ENCODE results near the gene RSPH9.

RSPH9 gene

GRCh38 chr6:43712579-43712978, 67.7 kb downstream of the RSPH9 start:
- no peak for DNase-seq (ENCODE audit: low spot score)
- TF ChIP-seq CTCF (IDR thresholded peaks at IDR 0.05; ENCODE audit: extremely low read depth, missing control alignments): no peak

DNA sequence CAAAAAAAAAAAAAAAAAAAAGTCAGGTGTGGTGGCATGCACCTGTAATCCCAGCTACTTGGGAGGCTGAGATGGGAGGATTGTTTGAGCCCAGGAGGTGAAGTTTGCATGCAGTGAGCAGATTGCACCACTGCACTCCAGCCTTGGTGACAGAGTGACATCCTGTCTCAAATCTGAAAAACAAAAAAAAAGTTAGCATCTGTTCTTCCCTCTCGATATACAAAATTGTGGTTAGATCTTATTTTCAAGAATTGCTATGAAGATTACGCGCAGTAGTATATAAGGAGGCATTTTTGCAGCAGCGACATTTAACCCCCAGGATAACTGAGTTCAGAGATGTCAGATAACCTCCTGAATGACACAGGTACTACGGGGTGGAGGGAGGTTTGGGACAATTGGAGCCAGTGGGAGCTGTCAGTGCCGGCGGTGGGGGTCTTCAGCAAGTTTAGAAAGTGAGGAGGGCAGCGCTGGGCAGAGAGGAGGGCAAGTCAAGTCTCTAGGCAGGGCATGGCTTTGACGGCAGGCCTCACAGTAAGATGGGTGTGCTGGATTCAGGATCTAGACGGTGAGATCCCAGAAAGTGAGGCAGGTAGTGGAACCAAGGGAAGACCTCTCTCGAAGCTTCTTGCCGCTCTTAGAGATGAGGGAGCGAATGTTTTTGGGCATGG, 68.9 kb downstream of the RSPH9 start:
- no peak for TF ChIP-seq CTCF (IDR thresholded peaks at IDR 0.05; ENCODE audit: extremely low read depth, missing control alignments)
- DNase-seq (ENCODE audit: low spot score): no peak

GRCh38 chr6:43714311-43715055, 69.6 kb downstream of the RSPH9 start:
- DNase-seq (ENCODE audit: low spot score): no peak
- TF ChIP-seq CTCF (IDR thresholded peaks at IDR 0.05; ENCODE audit: extremely low read depth, missing control alignments): no peak

DNA sequence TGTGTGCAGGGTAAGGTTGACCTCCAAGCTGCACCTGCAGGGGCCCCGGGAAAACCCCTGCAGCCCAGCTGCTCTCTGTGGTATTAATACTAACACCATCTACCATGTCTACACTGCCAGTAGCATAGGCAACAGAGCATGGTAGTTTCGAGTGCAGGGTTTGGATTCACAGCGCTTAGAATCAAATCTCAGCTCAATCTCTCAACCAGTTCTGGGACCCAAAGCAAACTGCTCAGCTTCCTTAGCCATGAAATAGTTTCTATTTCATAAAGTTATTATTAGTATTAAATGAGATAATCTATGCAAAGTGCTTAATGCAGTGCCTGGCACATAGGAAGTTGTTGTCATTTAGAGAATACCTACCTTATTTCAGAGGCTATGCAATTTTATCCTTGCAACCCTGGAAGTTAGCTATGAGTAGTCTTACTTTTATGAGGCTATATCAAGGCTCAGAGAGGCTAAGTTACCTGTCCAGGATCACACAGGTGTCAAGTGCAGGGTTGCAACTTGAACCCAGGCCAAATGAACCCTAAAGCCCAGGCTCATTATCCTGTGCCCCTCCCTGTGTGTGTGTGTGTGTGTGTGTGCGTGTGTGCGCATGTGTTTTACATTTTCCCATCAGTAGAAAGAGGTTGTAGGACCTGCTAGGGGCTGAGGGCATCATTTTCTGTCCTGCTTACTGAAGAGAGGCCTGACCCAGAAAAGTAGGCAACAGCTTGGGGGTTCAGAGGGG, 70.4 kb downstream of the RSPH9 start:
- DNase-seq (ENCODE audit: low spot score): peak; percentile 68
- TF ChIP-seq CTCF (IDR thresholded peaks at IDR 0.05; ENCODE audit: extremely low read depth, missing control alignments): no peak

- TF ChIP-seq CTCF (IDR thresholded peaks at IDR 0.05; ENCODE audit: extremely low read depth, missing control alignments): no peak
- DNase-seq (ENCODE audit: low spot score): no peak
Observed at GRCh38 chr6:43716099-43716498, 71.3 kb downstream of the RSPH9 start.

DNA sequence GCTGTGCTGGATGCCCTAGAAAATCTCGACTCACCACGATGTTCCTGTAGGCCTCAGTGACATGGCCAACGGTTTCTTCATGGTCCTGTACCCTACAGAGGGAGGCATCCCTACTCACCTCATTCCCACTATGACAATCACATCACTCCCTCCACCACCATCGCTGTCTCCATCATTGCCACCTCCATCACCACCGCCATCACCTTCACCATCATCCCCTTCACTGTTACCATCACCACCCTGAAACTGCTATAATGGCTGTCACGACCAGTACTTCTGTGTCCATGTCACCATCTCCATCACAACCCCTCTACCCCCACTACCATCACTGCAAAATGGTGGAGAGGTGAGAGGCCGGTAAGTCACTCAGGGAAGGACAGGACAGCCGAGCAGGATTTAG, 72.6 kb downstream of the RSPH9 start:
- DNase-seq (ENCODE audit: low spot score): no peak
- TF ChIP-seq CTCF (IDR thresholded peaks at IDR 0.05; ENCODE audit: extremely low read depth, missing control alignments): no peak

DNA sequence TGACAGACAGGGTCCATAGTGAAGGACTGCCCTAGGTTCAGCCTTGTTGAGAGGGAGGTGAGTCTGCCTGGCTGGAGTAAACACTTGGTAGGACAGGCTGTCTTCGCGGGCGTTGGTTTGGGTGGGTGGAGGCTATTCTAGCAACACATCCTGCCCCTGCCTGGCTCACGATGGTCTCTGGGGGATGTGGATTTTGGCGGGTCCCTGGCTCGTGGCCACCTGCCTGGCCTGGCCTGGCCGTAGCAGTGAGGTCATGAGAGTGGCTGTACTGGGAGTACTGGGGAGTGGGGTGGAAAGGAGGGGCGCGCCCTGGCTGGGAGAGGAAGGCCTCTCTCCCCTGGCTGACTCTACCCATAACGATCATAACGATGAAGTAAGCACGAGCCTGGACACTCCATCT, 73.0 kb downstream of the RSPH9 start:
- no peak for DNase-seq (ENCODE audit: low spot score)
- no peak for TF ChIP-seq CTCF (IDR thresholded peaks at IDR 0.05; ENCODE audit: extremely low read depth, missing control alignments)

Measured in GM20000 (cell line).